GM18508 (cell line): ENCODE measurements around the gene STXBP3.
A peak's percentile ranks its signal among the peaks of the same experiment; 100 is the strongest.
"Not testable (repeated sequence)": the region's sequence is repeated elsewhere in the genome, so short reads cannot be mapped to it uniquely, and the experiment has no call there.

ENCODE experiments used
- ATAC-seq: cut with Tn5 transposase; IDR thresholded peaks from one replicate; pipeline ENCODE4 v1.9.1; 2021; ENCODE audit warnings: moderate number of reproducible peaks; ENCODE audit not compliant: insufficient read depth, unreplicated experiment

Gene STXBP3

GRCh38 chr1:108728327-108728923 lies 18.0 kb upstream of the STXBP3 start:
- ATAC-seq, result no peak

- no peak for ATAC-seq
Observed at GRCh38 chr1:108729481-108729880, 17.0 kb upstream of the STXBP3 start.

GRCh38 chr1:108732398-108732797 lies 14.1 kb upstream of the STXBP3 start:
- no peak for ATAC-seq

- ATAC-seq, result no peak
Observed at GRCh38 chr1:108734171-108734865, 12.2 kb upstream of the STXBP3 start.

- ATAC-seq, result no peak
Observed at GRCh38 chr1:108742253-108742652, 4.2 kb upstream of the STXBP3 start.

- ATAC-seq, result no peak
Observed at GRCh38 chr1:108745980-108746381, 493 bp upstream of the STXBP3 start.

GRCh38 chr1:108747171-108747850 lies 837 bp downstream of the STXBP3 start:
- peak; percentile 4 for ATAC-seq

- ATAC-seq, result no peak
Observed at GRCh38 chr1:108747898-108748297, 1.4 kb downstream of the STXBP3 start.

GRCh38 chr1:108749081-108749480 lies 2.6 kb downstream of the STXBP3 start:
- no peak for ATAC-seq

GRCh38 chr1:108750476-108751181 lies 4.2 kb downstream of the STXBP3 start:
- no peak for ATAC-seq

- no peak for ATAC-seq
Observed at GRCh38 chr1:108753363-108753762, 6.9 kb downstream of the STXBP3 start.

GRCh38 chr1:108758796-108759195 lies 12.3 kb downstream of the STXBP3 start:
- no peak for ATAC-seq

GRCh38 chr1:108767115-108767514 lies 20.6 kb downstream of the STXBP3 start:
- ATAC-seq, result no peak

- ATAC-seq, result no peak
Observed at GRCh38 chr1:108767708-108768107, 21.2 kb downstream of the STXBP3 start.

GRCh38 chr1:108777839-108778238 lies 31.4 kb downstream of the STXBP3 start:
- ATAC-seq, result no peak

- ATAC-seq, result no peak
Observed at GRCh38 chr1:108779455-108779854, 33.0 kb downstream of the STXBP3 start.

GRCh38 chr1:108780937-108781574 lies 34.6 kb downstream of the STXBP3 start:
- ATAC-seq, result no peak

- not testable (repeated sequence) for ATAC-seq
Observed at GRCh38 chr1:108781575-108781944, 35.1 kb downstream of the STXBP3 start.

- ATAC-seq, result no peak
Observed at GRCh38 chr1:108785264-108785663, 38.8 kb downstream of the STXBP3 start.

GRCh38 chr1:108785880-108786279 lies 39.4 kb downstream of the STXBP3 start:
- no peak for ATAC-seq

- no peak for ATAC-seq
Observed at GRCh38 chr1:108791790-108792189, 45.3 kb downstream of the STXBP3 start.
